CD4-positive, alpha-beta T cell treated with Interleukin-21 for 1 hour (primary cell): Measurements from ENCODE around the gene SLC38A11.

Experiments
- DNase-seq: peaks from one replicate; pipeline ENCODE4 v3.0.0-alpha.2; 2020

The SLC38A11 gene

DNA sequence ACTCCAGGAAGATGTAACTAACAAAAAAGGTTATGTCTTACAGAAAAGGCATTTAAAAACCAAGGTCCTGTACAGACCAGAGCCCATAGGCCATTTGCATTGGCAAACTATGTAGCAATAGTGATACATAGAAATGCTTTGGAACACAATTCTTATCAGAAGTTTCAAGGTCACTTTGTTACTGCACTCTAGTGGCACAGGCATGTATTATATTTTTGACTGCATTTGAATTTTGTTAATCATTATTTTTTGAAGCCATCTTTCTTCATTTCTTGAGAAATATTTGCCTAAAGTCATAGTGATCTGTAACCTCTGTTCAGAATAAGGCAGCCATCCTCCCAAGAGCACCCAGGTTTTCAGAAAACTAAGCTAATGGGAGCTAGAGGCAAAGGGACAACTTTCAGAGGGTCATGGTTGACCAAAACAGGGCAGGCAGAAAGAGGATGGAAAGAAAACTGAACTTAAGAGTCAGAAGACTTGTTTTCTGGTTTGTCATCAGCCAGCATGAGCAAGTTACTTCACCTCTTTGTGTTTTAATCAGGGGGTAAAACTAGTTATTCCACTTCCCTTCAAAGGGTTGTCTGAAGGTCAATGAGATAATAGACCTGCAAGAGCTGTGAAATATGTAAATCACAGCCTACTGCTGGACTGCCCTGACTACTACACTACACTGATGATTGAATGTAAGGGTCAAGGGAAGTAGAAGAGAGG lies 41.5 kb downstream of the SLC38A11 start:
- DNase-seq = no peak

DNA sequence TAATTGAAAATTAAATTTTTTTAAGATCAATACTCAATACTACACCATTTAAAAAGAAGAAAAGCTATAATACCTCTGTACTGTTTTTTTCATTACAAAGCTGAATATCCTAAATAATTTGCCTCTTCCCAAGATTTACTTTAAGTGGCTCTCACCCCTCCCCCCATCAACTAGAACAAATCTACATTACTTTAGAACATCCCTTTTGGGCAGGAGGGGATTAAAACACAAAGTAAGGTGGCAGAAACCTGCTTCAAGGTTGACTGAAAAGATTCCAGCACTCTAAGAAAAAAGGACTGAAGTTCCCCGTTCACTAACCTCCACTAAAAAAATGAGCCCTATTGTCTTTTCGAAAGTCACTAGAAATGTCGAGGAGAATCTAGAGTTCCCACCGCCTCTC lies 42.3 kb downstream of the SLC38A11 start:
- no peak for DNase-seq

DNA sequence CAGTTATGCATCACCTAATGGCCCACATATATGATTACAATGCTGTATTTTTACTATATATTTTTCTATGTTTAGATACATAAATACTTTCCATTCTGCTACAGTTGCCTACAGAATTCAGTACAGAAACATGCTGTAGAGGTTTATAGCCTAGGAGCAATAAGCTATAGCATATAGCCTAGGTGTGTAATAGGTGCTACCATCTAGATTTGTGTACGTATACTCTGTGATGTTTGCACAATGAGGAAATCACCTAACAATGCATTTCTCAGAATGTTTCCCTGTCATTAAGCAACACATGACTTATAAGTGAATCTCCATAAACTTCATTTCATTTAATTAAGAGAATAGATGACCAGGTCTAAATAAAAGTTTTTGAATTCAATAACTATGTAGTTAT lies 43.5 kb downstream of the SLC38A11 start:
- DNase-seq = no peak

DNA sequence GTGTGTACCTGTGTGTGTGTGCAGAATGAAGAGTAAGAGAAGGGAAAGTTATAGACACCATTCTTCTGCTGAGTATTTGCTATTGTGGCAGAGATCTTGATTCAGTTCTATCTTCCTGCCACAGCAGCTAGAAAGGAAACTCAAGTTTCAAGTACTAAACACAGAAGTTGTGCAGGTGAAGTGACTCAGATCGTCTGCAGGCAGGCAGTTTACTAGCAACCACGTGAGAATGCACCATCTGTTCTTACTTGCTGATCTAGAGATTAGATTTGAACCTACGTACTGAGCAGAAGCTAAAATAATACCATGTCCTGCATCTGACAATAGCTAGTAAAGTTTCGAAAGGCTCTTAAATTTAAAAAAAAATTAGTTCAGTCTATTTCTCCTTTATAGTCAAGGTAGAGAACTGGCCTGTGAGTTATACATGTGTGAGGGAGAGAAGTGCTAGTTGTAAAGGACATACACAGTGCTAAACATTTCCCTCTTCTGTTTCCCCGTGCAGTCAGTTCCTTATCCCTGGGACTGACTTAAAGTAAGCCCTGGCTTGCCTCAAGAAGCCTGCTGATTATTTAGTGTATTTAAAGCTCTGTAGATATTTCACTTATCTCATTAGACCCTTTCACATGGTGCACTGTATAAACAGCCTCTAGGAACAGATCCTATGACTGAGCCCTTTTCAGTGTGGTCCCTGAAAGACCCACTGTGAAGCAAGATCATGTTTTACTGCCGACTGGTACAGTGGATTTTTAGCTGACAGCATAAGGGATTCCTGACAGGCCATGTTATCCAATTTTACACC lies 45.0 kb downstream of the SLC38A11 start:
- no peak for DNase-seq

DNA sequence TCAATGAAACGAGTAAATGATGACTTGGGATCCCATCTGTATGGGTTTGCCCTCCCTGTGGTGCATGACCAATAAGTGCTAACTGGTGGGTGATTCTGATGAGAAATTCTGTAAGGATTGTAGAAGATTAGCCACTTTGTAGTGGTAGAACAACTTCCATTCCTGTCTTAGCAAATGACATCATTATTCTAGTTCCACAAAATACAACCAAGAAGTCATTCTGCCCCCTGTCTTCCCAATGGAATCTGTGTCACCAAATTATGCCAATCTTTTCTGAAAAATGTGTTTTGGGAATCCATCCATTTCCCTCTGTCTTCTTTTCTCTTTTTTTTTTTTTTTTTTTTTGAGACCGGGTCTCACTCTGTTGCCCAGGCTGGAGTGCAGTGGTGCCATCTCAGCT lies 48.4 kb downstream of the SLC38A11 start:
- no peak for DNase-seq

DNA sequence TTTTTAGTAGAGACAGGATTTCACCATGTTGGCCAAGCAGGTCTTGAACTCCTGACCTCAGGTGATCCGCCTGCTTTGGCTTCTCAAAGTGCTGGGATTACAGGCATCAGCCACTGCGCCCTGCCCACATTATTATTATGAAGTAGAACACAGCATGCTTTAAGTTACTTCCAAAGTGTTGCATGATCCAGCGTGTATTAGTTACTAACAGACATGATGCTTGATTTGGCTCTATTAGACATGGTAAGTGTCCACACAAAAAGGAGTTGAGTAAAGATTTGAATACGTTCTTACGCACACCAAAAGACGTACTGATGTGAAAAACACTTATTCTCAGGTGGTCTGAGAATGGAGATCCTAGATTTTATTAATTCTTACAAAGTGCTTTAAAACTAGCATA lies 50.0 kb downstream of the SLC38A11 start:
- DNase-seq = no peak

DNA sequence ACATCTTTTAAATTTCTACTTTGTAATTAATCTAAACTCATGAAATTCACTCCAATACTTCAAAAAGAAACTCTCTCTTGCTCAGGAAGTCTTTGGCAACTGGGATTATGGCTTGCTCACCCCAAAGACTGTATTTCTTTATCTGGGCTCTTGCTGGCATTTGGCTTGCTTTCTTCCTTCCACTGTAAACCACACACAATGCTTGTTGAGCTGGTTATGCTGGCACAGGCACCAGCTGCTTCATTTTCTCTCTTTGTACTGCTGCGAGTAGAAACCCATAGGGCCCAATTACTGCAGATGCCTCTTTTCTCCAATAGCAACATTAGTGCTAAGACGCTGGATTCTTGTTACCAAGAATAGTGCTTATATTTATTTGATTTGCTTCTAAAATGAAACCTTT lies 51.4 kb downstream of the SLC38A11 start:
- no peak for DNase-seq

DNA sequence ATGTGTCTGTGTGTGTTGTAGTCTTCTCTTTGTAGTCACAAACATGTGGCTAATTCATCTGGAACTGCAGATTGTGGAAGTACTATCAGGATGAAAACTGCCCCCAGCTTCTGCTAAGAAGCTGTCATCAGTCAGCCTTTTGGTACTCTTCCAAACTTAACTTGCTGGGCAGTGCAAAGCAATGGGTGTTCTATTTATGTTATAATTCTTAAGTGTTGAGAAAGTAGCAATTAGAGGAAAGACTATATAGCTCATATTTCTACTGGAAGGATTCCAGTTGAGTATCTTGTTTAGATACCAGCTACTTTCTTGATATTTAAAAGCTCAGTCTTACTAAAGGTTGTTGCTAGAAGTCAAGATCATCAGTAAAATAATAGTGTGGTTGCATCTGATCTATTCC lies 52.1 kb downstream of the SLC38A11 start:
- DNase-seq = no peak

DNA sequence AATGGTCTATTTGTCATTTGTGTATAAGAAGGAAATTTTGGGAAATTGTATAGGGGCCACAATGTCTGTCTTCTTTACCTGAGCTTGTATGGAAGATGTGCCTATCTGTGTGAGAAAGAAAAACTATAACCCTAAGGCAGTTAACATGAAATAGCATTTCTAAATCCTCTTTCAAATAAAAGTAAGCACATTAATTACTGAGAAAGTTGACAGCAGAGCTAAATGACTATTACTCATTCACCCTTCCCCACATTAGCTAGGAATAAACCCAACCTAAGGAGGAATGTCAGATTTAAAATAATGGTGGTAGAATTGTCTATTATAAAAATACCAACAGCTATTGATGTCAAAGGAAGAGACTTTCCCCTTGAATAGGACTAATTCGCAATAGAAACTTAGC lies 56.2 kb downstream of the SLC38A11 start:
- no peak for DNase-seq

DNA sequence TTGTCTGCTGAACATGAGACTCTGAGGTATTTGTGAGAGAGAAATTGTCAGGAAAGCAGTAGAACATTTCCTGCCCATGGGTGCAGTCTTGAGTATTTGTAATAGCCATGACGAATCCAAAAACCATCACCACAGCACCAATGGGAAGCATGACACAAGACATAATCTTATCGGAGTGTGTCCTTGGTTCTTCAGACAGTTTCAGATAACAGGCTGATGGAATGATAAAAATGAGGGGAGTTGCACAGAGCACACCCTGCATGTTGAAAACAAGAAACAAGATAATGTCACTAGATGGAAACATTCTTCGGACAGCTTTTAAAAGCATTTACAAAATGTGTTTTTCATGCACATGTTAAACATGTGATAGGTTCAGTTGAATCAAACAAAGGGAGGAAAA lies 56.9 kb downstream of the SLC38A11 start:
- DNase-seq = no peak

DNA sequence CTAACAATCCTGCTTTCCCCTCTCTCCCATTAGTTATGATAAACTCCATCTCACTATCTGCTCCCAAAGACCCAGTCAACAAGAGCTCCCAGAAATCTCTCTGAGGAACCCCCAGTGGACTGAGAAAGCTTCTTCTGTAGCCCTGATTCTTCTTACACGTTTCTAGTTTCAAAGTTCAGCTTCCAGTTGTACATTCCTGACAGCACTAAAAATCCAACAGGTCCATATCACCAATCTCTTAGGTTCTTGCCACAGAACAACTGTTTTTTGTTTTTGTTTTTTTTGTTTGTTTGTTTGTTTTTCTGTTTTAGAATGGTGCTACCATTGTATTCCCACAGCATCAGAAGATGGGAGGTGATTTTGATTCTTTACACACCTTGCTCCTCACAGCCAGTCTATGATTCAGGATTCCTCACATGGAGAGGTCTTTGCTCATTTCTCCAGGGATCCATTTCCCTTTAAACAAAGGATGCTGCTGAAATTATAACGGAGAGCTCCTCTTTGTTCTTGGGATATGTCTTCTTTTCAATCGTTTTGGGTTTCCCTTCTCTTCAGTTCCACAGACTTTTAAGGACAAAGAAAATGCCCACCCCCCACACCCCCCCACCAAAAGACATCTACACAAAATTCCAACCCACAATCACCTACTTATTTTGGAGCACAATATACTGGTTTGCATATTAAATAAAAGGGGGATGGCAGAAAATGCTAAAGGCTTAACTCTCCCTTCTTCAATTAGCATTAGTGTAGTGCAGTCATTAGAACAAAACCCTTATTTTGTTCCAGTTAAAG lies 57.7 kb downstream of the SLC38A11 start:
- no peak for DNase-seq

DNA sequence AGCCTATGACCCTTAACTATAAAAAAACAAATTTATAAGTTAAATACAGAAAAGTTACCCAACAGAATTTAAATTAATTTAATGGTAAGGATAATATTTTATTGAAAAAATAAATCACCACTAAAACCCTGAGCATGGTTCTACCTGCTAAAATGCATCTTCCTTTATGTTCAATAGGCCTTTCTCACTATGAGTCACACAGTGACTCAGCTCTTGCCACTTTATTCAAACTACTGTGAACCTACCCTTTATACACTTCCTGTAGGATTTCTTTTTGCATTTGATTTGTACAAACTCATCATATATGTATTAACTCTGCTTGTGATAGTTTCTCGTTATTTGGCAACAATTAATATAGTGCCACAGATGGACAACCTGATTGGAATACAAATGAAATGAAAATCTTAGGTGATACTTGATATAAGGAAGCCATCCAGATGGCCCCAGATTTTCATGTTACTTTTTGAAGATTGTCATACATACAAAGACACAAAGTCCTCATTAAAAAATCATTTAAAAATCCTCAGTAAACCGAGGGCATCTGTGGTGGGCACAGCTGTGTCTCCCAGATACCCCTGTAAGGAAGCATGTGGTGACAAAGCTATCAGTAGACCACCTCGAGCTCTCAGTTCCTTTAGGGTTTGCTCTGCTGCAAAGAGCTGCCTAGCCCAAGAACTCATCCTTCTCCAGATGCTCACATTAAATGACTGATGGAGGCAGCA lies 58.5 kb downstream of the SLC38A11 start:
- no peak for DNase-seq

DNA sequence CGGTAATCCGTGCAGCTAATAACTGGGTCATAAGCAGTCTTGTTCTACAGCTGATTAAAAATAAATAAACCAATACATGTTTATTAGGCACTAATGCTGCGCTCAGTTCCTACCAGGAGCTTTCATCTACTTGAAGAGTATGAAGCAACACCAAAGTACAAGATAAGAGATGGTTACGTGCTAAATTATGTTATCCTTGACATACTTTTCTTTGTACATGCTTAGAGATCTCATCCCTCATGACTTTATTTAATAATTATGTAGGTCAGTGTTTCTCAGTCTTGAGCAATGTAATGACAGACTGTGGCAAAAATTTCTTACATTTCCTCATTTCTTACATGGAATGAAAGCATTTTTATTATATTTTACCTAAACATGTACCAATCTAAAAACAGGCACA lies 59.1 kb downstream of the SLC38A11 start:
- DNase-seq = no peak

DNA sequence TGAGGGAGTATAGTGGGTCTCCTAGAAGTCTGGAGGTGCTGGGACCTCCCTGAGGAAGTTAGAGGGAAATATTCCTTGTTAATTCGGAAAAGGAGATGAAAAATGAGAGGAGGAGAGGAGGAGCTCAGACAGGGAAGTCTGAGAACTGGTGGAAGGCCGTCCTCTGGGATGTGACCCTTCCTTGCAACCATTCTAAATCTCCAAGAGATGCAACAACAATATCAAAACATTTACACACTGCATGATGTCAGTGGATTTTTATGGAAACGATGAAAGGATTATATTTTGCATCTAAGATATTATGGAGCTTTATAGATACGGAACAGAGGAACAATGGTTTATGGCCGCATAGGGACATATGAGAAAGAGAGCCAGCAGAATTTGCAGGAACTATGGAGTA lies 63.9 kb downstream of the SLC38A11 start:
- no peak for DNase-seq

DNA sequence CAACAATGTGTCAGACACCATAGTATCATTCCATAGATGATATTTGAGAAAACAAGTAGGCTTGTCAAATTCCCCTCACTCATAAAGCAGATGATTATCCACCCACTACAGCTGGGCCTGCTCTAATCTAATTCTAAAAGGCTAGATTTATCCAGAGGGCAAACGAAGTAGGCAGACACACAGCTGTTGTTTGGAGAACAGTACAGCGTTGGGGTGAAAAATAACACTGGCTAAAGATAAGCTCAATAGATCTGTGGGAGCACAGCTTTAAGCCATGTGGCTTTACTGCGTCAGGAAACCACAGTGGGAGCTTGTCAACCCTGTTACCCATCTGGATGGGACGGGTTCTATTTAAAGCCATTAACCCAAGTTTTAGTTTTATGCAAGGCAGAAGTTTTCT lies 64.8 kb downstream of the SLC38A11 start:
- DNase-seq = no peak

DNA sequence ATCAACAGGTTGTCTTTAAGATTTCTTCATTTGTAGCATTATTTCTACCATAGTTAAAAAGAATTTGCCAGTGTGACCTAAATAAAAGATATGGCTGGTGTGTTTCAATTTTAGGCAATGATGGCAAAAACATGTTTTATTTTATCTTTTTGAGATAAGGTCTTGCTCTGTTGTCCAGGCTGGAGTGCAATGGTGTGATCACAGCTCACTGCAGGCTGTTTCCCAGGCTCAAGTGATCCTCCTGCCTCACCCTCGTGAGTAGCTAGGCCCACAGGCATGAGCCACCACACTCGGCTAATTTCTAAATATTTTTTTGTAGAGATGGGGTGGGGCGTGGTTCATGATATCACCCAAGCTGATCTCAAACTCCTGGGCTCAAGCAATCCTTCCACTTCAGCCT lies 66.7 kb downstream of the SLC38A11 start:
- no peak for DNase-seq

DNA sequence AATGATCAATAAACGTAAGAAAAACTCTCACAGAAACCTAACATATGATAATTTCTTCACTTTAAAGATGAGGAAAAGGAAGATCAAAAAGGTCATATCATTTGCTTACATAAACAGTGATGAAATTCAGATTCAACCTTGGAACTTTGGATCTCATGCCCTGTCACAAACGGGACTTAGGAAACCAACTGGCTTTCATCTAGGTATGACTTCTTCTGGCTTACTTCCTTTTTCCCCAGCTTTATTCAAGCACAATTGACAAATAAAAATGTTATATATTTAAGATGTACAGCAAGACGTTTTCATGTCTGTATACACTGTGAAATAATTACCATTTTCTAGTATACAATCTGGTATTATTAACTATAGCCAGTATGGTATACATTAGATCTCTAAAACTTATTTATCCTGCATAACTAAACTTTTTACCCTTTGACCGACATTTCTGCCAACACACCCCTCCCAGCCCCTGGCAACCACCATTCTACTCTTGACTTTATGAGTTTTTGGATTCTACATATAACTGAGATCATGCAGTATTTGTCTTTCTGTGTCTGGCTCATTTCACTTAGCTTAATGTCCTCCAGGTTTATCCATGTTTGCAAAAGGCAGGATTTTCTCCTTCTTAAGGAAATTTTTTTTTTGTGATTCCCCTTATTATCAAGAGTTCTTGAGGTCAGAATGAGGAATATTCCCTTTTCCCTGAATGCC lies 67.7 kb downstream of the SLC38A11 start:
- DNase-seq = no peak

DNA sequence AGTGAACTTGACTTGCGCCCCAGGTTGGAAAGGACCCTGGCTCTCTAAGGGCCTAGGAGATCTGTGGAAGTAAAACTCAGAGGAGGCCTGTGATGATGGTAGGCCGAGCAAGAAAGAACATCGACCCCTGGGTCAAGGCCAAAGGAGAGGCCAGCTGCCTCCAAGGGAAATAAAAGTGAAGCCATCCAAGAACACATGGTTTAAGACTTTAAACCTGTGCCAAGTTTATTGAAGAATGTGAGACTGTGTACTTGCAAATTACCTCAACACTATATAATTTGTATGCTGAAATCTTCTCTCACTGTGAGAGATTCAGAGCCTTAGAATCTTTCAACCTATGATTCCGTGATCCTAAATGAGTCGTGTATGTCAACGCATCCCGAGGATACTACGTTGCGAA lies 73.0 kb downstream of the SLC38A11 start:
- DNase-seq = no peak

DNA sequence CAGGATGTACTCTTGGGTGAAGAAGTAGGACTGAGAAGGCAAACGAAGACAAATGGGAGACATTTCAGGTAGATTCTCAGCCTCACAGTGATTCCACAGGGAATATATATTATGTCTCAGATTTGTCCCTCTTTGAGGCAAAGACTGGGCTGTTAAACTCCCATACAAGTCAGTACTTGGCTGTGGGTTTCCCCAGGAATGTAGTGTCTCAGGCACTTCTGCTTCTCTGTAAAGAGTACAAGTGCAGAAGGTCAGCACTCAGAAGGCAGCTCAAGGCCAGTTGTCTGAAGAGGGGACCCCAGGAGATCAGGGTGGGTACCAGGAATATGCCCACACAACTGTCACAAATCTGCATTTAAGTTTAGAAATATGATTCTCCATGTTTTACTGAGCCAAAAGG lies 73.8 kb downstream of the SLC38A11 start:
- no peak for DNase-seq

DNA sequence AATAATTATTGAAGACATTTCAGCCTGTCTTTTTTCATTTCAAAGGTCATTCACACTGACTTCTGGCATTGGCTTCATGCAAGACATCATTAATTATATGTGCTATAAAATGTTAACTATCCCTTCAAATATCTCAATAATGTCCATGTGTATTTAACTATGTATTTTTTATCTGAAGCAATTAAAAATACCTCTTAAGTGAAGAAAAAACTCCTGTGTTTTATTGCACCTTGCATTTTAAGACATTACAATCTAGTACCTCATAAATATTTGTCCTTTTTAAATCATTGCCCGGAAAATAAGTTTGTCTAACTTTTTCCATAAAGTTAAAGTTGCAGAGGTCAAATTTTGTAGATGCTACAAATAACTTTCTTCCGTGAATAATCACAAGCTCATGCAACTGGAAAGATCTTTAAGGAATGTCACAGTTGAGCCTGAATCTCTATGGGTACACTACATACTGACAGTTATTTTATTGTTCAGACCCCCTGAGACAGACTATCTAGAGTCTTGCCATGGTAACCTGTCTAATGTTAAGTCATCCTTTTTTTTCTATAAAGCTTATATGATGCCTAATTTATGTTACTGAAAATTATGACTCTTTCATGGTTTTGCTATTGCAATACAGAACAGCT lies 75.3 kb downstream of the SLC38A11 start:
- no peak for DNase-seq

DNA sequence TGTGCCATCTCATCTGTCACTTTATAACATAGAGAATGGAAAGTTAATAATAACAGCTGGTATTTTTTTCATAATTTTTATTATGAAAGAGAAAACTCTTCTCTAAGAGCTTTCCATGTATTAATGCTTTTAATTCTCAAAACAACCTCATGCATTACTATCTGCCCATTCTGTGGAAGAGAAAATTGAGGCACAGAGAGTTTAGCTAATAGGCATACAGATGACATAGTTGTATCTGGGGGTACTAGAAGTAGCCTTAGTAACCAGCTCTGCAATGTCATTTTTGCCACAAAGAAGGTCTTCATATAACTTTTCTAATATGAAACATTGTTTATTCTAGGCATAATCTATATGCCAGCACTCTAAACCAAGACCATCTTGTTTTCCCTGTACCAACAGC lies 77.4 kb downstream of the SLC38A11 start:
- no peak for DNase-seq

DNA sequence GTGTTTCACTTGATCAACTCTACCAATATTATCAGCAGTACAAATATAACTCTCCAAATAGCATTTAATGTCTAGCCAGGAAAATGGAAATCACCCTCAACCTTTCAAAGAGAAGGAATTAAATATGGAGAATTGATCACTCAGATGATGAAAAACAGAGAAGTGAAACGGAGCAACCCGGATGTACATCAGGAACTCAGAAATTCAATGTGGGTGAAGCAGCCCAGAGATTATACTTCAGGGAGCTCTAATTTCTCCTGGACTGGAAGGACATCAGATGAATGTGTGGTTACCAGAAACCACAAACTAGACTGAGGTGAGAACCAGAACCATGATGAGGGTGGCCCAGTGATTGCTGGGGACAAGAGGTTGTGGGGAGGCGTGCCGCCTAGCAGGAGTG lies 78.2 kb downstream of the SLC38A11 start:
- DNase-seq = no peak
